MM.1S (cell line): ENCODE data around the gene AGBL1.

Experiments used
- DNase-seq: peaks from one replicate; pipeline ENCODE4 v3.0.0-alpha.2; 2015
- H2AFZ ChIP-seq: fragments of 300-600 bp; sonication (generic); 2 replicates; pipeline ENCODE4 v1.6.0; 2016; ENCODE audit warnings: antibody characterized with exemption, low read length
- H3F3A ChIP-seq: fragments of 300-600 bp; sonication (generic); 2 replicates; pipeline ENCODE4 v1.6.1; 2016; ENCODE audit warnings: mild to moderate bottlenecking, antibody characterized with exemption, low read length, moderate library complexity, mixed read lengths; ENCODE audit not compliant: insufficient read depth
- H3K27ac ChIP-seq: fragments of 300-600 bp; sonication (generic); 2 replicates; pipeline ENCODE4 v1.5.1; 2016; ENCODE audit warnings: mild to moderate bottlenecking, low read length
- H3K27me3 ChIP-seq: fragments of 300-600 bp; sonication (generic); replicated peaks from 2 replicates; pipeline ENCODE4 v1.6.0; 2016; ENCODE audit warnings: low read length; ENCODE audit not compliant: insufficient read depth
- H3K36me3 ChIP-seq: fragments of 300-600 bp; sonication (generic); replicated peaks from 2 replicates; pipeline ENCODE4 v1.6.1; 2016; ENCODE audit warnings: mild to moderate bottlenecking, low read length, mixed read lengths; ENCODE audit not compliant: insufficient read depth
- H3K4me1 ChIP-seq: fragments of 300-600 bp; sonication (generic); 2 replicates; pipeline ENCODE4 v1.6.1; 2016; ENCODE audit warnings: low read length, mixed read lengths
- H3K4me2 ChIP-seq: fragments of 300-600 bp; sonication (generic); 2 replicates; pipeline ENCODE4 v1.6.0; 2016; ENCODE audit warnings: low read depth, low read length
- H3K4me3 ChIP-seq: fragments of 300-600 bp; sonication (generic); 2 replicates; pipeline ENCODE4 v1.5.1; 2016; ENCODE audit warnings: low read length, mixed read lengths
- H3K79me2 ChIP-seq: fragments of 300-600 bp; sonication (generic); 2 replicates; pipeline ENCODE4 v1.6.1; 2016; ENCODE audit warnings: mixed run types, low read length, mixed read lengths
- H3K9ac ChIP-seq: fragments of 300-600 bp; sonication (generic); 2 replicates; pipeline ENCODE4 v1.6.1; 2016; ENCODE audit warnings: low read length, mixed read lengths
- H3K9me2 ChIP-seq: fragments of 300-600 bp; sonication (generic); replicated peaks from 2 replicates; pipeline ENCODE4 v1.6.1; 2016; ENCODE audit warnings: mild to moderate bottlenecking, low read length, mixed read lengths; ENCODE audit not compliant: insufficient read depth
- H3K9me3 ChIP-seq: fragments of 300-600 bp; sonication (generic); replicated peaks from 2 replicates; pipeline ENCODE4 v1.6.1; 2016; ENCODE audit warnings: mild to moderate bottlenecking, low read length, mixed read lengths; ENCODE audit not compliant: insufficient read depth
- H4K20me1 ChIP-seq: fragments of 300-600 bp; sonication (generic); 2 replicates; pipeline ENCODE4 v1.6.1; 2016; ENCODE audit warnings: mild to moderate bottlenecking, low read length, moderate library complexity, mixed read lengths; ENCODE audit not compliant: insufficient read depth
- CTCF ChIP-seq: fragments of 300-600 bp; sonication (generic); IDR thresholded peaks from 2 replicates; pipeline ENCODE4 v1.5.1; 2016; ENCODE audit warnings: antibody characterized with exemption, low read length, mixed read lengths
- EZH2 ChIP-seq: fragments of 300-600 bp; sonication (generic); optimal IDR thresholded peaks from 2 replicates; pipeline ENCODE3; 2017; ENCODE audit warnings: low read depth, mild to moderate bottlenecking, antibody characterized with exemption, low read length, mixed read lengths
- EZH2phosphoT487 ChIP-seq: fragments of 300-600 bp; sonication (generic); IDR thresholded peaks from 2 replicates; pipeline ENCODE4 v1.6.1; 2018; ENCODE audit warnings: antibody characterized with exemption, low read length

AGBL1 gene

GRCh38 chr15:86663304-86663703 lies 583.6 kb downstream of the AGBL1 start:
- Histone ChIP-seq H3K9me3 (no peaks in the 10 kb centered on the region), H3F3A (no peaks in the 10 kb centered on the region), H3K27me3 (no peaks in the 10 kb centered on the region), H3K36me3 (no peaks in the 10 kb centered on the region), H3K4me2 (no peak overlapping the region), H3K79me2 (no peaks in the 10 kb centered on the region), H3K27ac (no peak overlapping the region), H4K20me1 (no peaks in the 10 kb centered on the region), H3K9me2 (no peaks in the 10 kb centered on the region), H2AFZ (no peak overlapping the region), H3K9ac (no peak overlapping the region), H3K4me3 (no peak overlapping the region), H3K4me1 (no peaks in the 10 kb centered on the region)
- TF ChIP-seq EZH2 (no peak), CTCF (no peak), EZH2phosphoT487 (no peak)
- no peak for DNase-seq

GRCh38 chr15:86663979-86664378 lies 584.3 kb downstream of the AGBL1 start:
- no peaks in the 10 kb centered on the region for H3K9me2 ChIP-seq
- no peak overlapping the region for H3K4me2 ChIP-seq
- no peaks in the 10 kb centered on the region for H3K79me2 ChIP-seq

GRCh38 chr15:86664581-86664980 lies 584.9 kb downstream of the AGBL1 start:
- no peak overlapping the region for H3K4me2 ChIP-seq
- H3K27me3 ChIP-seq = no peaks in the 10 kb centered on the region
- no peaks in the 10 kb centered on the region for H4K20me1 ChIP-seq
- no peak overlapping the region for H3K9ac ChIP-seq
- no peak for TF ChIP-seq CTCF
- TF ChIP-seq EZH2phosphoT487 = no peak
- no peak for TF ChIP-seq EZH2
- no peaks in the 10 kb centered on the region for H3K9me2 ChIP-seq
- H3K27ac ChIP-seq = no peak overlapping the region
- H3K36me3 ChIP-seq = no peaks in the 10 kb centered on the region
- H2AFZ ChIP-seq = no peak overlapping the region
- H3K9me3 ChIP-seq = no peaks in the 10 kb centered on the region
- H3K4me1 ChIP-seq = no peaks in the 10 kb centered on the region
- no peak overlapping the region for H3K4me3 ChIP-seq
- H3F3A ChIP-seq = no peaks in the 10 kb centered on the region
- no peak for DNase-seq
- H3K79me2 ChIP-seq = no peaks in the 10 kb centered on the region

More at GRCh38 chr15:86663979-86664378, 584.3 kb downstream of the AGBL1 start:
- H3K27me3 ChIP-seq = no peaks in the 10 kb centered on the region
- DNase-seq = no peak
- no peaks in the 10 kb centered on the region for H3K4me1 ChIP-seq
- H2AFZ ChIP-seq = no peak overlapping the region
- H3K9ac ChIP-seq = no peak overlapping the region
- H3K27ac ChIP-seq = no peak overlapping the region
- H3K9me3 ChIP-seq = no peaks in the 10 kb centered on the region
- no peaks in the 10 kb centered on the region for H3K36me3 ChIP-seq
- H4K20me1 ChIP-seq = no peaks in the 10 kb centered on the region
- TF ChIP-seq CTCF (no peak), EZH2phosphoT487 (no peak), EZH2 (no peak)
- H3K4me3 ChIP-seq = no peak overlapping the region
- no peaks in the 10 kb centered on the region for H3F3A ChIP-seq
